ENCODE measurements around the gene CNTNAP2. TPM values are rescaled to one million over a fixed set of nuclear protein-coding genes. Genes with fewer than 3 reads are reported as not detected.
A peak's percentile ranks its signal among the peaks of the same experiment; 100 is the strongest.

The CNTNAP2 gene
- total and polyA plus RNA-seq, 2 of the 8 experiments (the other 6 are each of a cell fraction or from before 2014, with no cell fraction given) = 27.9 to 71.0 TPM

DNA sequence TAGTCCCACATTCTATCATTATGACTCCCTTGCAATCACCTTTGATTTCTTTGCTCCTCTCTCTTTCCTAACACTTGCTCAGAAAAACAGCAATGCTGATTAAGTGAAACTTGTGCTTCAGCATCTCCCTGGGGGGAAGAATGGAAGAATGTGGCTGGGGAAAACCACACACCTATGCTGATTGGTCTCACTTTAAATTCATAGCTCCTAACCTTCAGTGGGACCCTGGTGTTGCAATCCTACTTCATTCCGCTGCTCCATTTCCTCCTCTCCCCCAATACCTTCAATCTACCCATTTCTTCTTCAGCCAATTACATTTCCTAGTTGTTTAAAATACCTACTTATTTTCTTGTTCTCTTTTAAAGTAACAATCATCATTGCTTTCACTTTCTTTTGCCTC is 1307.3 kb downstream of the CNTNAP2 start:
- no peak overlapping the region for H3K56ac ChIP-seq (replicated peaks; ENCODE audit: insufficient read length, low read depth, low read length)
- peaks cover 0 to 1% (median 0%) of the 10 kb centered on the region in 4 experiments; a peak in 1 of 7 replicates for H3K27me3 ChIP-seq (replicated peaks in 1 of 4; ENCODE audit: control insufficient read depth in 3 of 4, extremely low read depth in 1 of 4, insufficient read depth in 3 of 4, low read length in 3 of 4)
- H3K4ac ChIP-seq (replicated peaks; ENCODE audit: insufficient read length, low read depth, low read length) = no peak overlapping the region
- H3K79me1 ChIP-seq (ENCODE audit: low read depth, low read length) = no peaks in the 10 kb centered on the region
- 93% methylated on average over 1 of the region's 1 CpG; no CpG with 5 or more reads in 1 of the 2 experiments for WGBS, 2 experiments (ENCODE audit: extremely low coverage in 1 of 2, insufficient coverage in 1 of 2, insufficient read length in 1 of 2, insufficient replicate concordance in 2 of 2, low coverage in 1 of 2, low lambda C conversion rate in 2 of 2, missing lambda C conversion rate in 1 of 2)
- H3K36me3 ChIP-seq (ENCODE audit: control insufficient read depth in 2 of 4, insufficient read depth in 4 of 4, low read length in 3 of 4) = no peaks in the 10 kb centered on the region
- H4K5ac ChIP-seq (ENCODE audit: insufficient read length, low read depth, low read length) = no peak overlapping the region
- no peak overlapping the region for H3K9ac ChIP-seq (replicated peaks in 1 of 4; ENCODE audit: extremely low read depth in 1 of 4, low read depth in 3 of 4, low read length in 3 of 4)
- H3K23ac ChIP-seq (ENCODE audit: insufficient read length) = no peak overlapping the region
- no peaks in the 10 kb centered on the region for H3K79me2 ChIP-seq (ENCODE audit: control insufficient read depth in 1 of 2, insufficient read depth in 2 of 2, low read length in 2 of 2)
- H2AK5ac ChIP-seq (ENCODE audit: low read depth, low read length) = no peak overlapping the region
- no peak overlapping the region for H2BK12ac ChIP-seq (ENCODE audit: low read depth, low read length)
- no peaks in the 10 kb centered on the region; the same call in 1 of the 2 replicates for H3K23me2 ChIP-seq (ENCODE audit: low read depth, low read length)
- H2BK20ac ChIP-seq (ENCODE audit: low read length) = no peak overlapping the region
- H3K4me1 ChIP-seq (replicated peaks in 1 of 4; ENCODE audit: control insufficient read depth in 3 of 4, insufficient read depth in 4 of 4, low read length in 3 of 4) = no peaks in the 10 kb centered on the region
- DNase-seq (ENCODE audit: low read depth in 1 of 2, low spot score in 2 of 2) = no peak
- no peak overlapping the region for H2BK120ac ChIP-seq (replicated peaks; ENCODE audit: low read depth, low read length)
- peak overlapping the region in 1 of 2 experiments; percentile 12; a peak in 1 of 4 replicates for H3K4me2 ChIP-seq (ENCODE audit: insufficient read depth in 1 of 2, low read depth in 2 of 2, low read length in 2 of 2)
- no peak overlapping the region for H3K14ac ChIP-seq (ENCODE audit: insufficient read length)
- H2BK5ac ChIP-seq (ENCODE audit: low read depth, low read length) = no peak overlapping the region
- H4K20me1 ChIP-seq (replicated peaks in 1 of 2; ENCODE audit: control insufficient read depth in 1 of 2, insufficient read depth in 2 of 2, low read length in 2 of 2) = no peaks in the 10 kb centered on the region
- FAIRE-seq = no peak
- H3K18ac ChIP-seq (ENCODE audit: extremely low read depth, low read length) = no peak overlapping the region
- H2AFZ ChIP-seq (ENCODE audit: low read length) = peak overlapping the region; percentile 40; the same call in 1 of the 2 replicates
- ChIA-PET POLR2A (ENCODE audit: partially characterized antibody) (no interaction called here), CTCF (ENCODE audit: partially characterized antibody) (interaction anchor here (0.9 kb wide), 1 partner anchor 719 kb away, joined by 3 read pairs; no protein-coding TSS in a partner anchor)
- H4K91ac ChIP-seq (replicated peaks; ENCODE audit: insufficient read length, low read length) = no peak overlapping the region
- H2BK15ac ChIP-seq (ENCODE audit: low read length) = no peak overlapping the region
- no peaks in the 10 kb centered on the region for H3K9me3 ChIP-seq (ENCODE audit: insufficient read depth in 2 of 2, low read depth in 1 of 2, low read length in 1 of 2)
- TF ChIP-seq NANOG (IDR thresholded peaks at IDR 0.05; ENCODE audit: insufficient read depth, low read depth, low read length, poor library complexity, severe bottlenecking) (peak; percentile 63), SRF (IDR thresholded peaks at IDR 0.05; ENCODE audit: low read depth, low read length) (no peak), CEBPB (IDR thresholded peaks at IDR 0.05; ENCODE audit: low read depth, low read length) (peak; percentile 91)
- no peak overlapping the region for H3K27ac ChIP-seq (ENCODE audit: low read depth, low read length)
- H4K8ac ChIP-seq (ENCODE audit: extremely low read depth, insufficient read depth, low read length) = no peak overlapping the region
- no peak overlapping the region for H3K4me3 ChIP-seq (ENCODE audit: extremely low read depth in 1 of 4, insufficient read depth in 2 of 4, low read depth in 3 of 4, low read length in 4 of 4)
